Parathyroid adenoma (tissue), 2 donors: ENCODE results near the gene FILIP1.
A peak's percentile ranks its signal among the peaks of the same experiment; 100 is the strongest.
"Not testable (repeated sequence)": the region's sequence is repeated elsewhere in the genome, so short reads cannot be mapped to it uniquely, and the experiment has no call there.

ENCODE experiments used
- H2AFZ ChIP-seq: fragments of 300-600 bp; sonication (generic); one replicate; pipeline ENCODE4 v1.7.0; 2017; ENCODE audit warnings: antibody characterized with exemption, mild to moderate bottlenecking
- H3K27ac ChIP-seq: fragments of 300-600 bp; sonication (generic); one replicate; pipeline ENCODE4 v1.7.0; 2017
- H3K27me3 ChIP-seq: fragments of 300-600 bp; sonication (generic); one replicate; pipeline ENCODE4 v1.7.0; 2017; ENCODE audit warnings: low read length; ENCODE audit not compliant: control insufficient read depth, insufficient read depth
- H3K36me3 ChIP-seq: fragments of 300-600 bp; sonication (generic); one replicate; pipeline ENCODE4 v1.7.0; 2017; ENCODE audit warnings: low read length; ENCODE audit not compliant: control insufficient read depth, insufficient read depth
- H3K4me1 ChIP-seq: fragments of 300-600 bp; sonication (generic); one replicate; pipeline ENCODE4 v1.7.0; 2017; ENCODE audit warnings: control low read depth
- H3K4me2 ChIP-seq: fragments of 300-600 bp; sonication (generic); one replicate; pipeline ENCODE4 v1.7.0; 2017; ENCODE audit warnings: low read length
- H3K4me3 ChIP-seq: fragments of 300-600 bp; sonication (generic); one replicate; pipeline ENCODE4 v1.7.0; 2017; ENCODE audit warnings: low read depth, low read length
- H3K79me2 ChIP-seq: fragments of 300-600 bp; sonication (generic); one replicate; pipeline ENCODE4 v1.7.0; 2017; ENCODE audit warnings: control low read depth
- H3K9ac ChIP-seq: fragments of 300-600 bp; sonication (generic); one replicate; pipeline ENCODE4 v1.7.0; 2017; ENCODE audit warnings: mild to moderate bottlenecking
- H3K9me3 ChIP-seq: fragments of 300-600 bp; sonication (generic); one replicate; pipeline ENCODE4 v1.7.0; 2017; ENCODE audit warnings: low read length; ENCODE audit not compliant: control insufficient read depth
- TF ChIP-seq, protein P1 (sequence below): fragments of 300-600 bp; sonication (generic); IDR thresholded peaks from one replicate; pipeline ENCODE4 v1.7.0; 2017; ENCODE audit warnings: antibody characterized with exemption, mild to moderate bottlenecking
- donor health status: primary hyperparathyroidism.

The FILIP1 gene

DNA sequence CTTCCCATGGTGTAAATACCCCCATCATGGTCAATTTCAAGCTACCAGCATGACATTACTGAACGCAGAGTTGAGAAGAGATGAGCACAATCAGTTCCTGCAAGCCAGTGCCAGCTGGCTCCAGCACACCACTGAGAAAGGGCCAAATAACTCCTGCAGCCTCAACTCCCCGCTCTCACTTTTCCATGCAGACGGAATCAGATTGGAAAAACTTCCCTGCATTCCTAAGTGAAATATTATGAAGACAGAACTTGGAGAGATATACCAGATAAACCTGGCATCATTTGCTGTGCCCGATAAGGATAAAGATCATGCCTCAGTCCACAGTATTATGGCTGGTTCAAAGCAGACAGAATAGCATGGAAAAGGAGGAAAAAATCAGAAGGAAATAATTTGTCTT, 56.7 kb downstream of the FILIP1 start:
- Histone ChIP-seq H3K4me1 (peaks cover 23% of the 10 kb centered on the region), H3K79me2 (no peaks in the 10 kb centered on the region), H2AFZ (peak overlapping the region; percentile 45), H3K27me3 (no peaks in the 10 kb centered on the region), H3K4me3 (no peak overlapping the region), H3K27ac (peak overlapping the region; percentile 85), H3K9ac (no peak overlapping the region), H3K9me3 (no peaks in the 10 kb centered on the region), H3K4me2 (peak overlapping the region; percentile 45), H3K36me3 (no peaks in the 10 kb centered on the region)
- TF ChIP-seq, protein P1, sequence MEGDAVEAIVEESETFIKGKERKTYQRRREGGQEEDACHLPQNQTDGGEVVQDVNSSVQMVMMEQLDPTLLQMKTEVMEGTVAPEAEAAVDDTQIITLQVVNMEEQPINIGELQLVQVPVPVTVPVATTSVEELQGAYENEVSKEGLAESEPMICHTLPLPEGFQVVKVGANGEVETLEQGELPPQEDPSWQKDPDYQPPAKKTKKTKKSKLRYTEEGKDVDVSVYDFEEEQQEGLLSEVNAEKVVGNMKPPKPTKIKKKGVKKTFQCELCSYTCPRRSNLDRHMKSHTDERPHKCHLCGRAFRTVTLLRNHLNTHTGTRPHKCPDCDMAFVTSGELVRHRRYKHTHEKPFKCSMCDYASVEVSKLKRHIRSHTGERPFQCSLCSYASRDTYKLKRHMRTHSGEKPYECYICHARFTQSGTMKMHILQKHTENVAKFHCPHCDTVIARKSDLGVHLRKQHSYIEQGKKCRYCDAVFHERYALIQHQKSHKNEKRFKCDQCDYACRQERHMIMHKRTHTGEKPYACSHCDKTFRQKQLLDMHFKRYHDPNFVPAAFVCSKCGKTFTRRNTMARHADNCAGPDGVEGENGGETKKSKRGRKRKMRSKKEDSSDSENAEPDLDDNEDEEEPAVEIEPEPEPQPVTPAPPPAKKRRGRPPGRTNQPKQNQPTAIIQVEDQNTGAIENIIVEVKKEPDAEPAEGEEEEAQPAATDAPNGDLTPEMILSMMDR = no peak

DNA sequence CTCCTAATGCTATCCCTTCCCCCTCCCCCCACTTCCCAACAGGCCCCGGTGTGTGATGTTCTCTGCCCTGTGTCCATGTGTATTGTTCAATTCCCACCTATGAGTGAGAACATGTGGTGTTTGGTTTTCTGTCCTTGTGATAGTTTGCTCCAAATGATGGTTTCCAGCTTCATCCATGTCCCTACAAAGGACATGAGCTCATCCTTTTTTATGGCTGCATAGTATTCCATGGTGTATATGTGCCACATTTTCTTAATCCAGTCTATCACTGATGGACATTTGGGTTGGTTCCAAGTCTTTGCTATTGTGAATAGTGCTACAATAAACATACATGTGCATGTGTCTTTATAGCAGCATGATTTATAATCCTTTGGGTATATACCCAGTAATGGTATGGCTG, 60.8 kb downstream of the FILIP1 start:
- not testable (repeated sequence) for H3K4me3 ChIP-seq, H3K9me3 ChIP-seq, H3K27ac ChIP-seq, H3K9ac ChIP-seq, H3K79me2 ChIP-seq, H3K4me2 ChIP-seq, H3K27me3 ChIP-seq, H2AFZ ChIP-seq, H3K36me3 ChIP-seq
- H3K4me1 ChIP-seq = peaks cover 56% of the 10 kb centered on the region

DNA sequence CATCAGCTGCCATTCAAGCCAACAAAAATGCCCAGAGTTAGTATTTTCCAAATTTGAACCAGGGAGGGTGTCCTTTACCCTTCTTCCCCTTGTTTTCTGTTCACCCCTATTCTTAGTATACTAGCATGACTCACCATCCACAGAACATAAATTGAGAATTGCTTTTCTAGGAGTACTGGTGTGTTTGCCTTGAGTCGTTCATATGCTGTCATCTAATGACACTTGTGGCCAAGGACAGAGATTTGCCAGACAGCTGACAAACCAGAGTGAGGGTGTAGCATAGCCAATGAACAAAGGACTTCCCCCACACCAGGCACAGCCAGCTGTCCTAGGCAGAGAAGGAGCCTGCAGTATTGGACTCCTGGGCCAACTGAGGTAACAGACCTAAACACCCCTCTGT, 62.2 kb downstream of the FILIP1 start:
- TF ChIP-seq, protein P1 = no peak
- Histone ChIP-seq H3K4me1 (peaks cover 47% of the 10 kb centered on the region), H3K9me3 (no peaks in the 10 kb centered on the region), H2AFZ (peak overlapping the region; percentile 59), H3K9ac (no peak overlapping the region), H3K36me3 (no peaks in the 10 kb centered on the region), H3K27ac (peak overlapping the region; percentile 93), H3K4me3 (peak overlapping the region; percentile 37), H3K4me2 (peak overlapping the region; percentile 25), H3K79me2 (no peaks in the 10 kb centered on the region), H3K27me3 (no peaks in the 10 kb centered on the region)

DNA sequence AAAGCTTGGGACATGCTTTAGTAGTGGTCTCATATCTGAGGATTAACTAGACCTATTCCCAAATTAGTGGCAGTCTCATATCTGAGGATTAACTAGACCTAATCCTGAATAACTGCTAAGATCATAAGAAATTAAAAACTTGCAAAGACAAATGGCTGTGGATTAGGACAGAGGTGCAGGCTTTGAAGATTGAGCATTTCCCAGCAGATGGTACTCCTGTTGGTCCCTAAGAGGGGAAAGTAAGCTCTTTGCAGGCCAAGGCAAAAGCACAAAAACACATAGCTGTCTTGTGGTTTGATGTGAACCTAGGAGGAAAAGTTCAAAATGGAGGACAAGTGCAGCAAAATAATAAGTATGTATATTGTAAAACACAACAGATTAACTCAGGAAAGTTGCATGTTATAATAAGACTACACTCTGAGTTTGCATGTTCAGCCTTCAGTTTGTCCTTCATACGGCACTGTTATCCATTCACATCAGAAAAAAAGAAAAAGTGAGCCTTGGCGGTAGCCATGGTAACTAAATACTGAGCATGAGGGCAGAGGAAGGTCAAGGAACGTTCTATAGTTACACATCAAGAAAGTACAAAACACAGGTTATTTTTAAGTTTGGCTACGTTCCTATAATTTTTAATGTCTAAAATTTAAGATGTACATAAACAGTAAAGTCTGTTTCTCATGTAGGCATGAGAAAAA, 62.8 kb downstream of the FILIP1 start:
- Histone ChIP-seq H3K4me1 (peaks cover 41% of the 10 kb centered on the region), H2AFZ (peak overlapping the region; percentile 59), H3K27me3 (no peaks in the 10 kb centered on the region), H3K9ac (no peak overlapping the region), H3K9me3 (no peaks in the 10 kb centered on the region), H3K36me3 (no peaks in the 10 kb centered on the region), H3K79me2 (no peaks in the 10 kb centered on the region), H3K4me3 (peak overlapping the region; percentile 37), H3K27ac (peak overlapping the region; percentile 93), H3K4me2 (peak overlapping the region; percentile 25)
- TF ChIP-seq, protein P1 = no peak

DNA sequence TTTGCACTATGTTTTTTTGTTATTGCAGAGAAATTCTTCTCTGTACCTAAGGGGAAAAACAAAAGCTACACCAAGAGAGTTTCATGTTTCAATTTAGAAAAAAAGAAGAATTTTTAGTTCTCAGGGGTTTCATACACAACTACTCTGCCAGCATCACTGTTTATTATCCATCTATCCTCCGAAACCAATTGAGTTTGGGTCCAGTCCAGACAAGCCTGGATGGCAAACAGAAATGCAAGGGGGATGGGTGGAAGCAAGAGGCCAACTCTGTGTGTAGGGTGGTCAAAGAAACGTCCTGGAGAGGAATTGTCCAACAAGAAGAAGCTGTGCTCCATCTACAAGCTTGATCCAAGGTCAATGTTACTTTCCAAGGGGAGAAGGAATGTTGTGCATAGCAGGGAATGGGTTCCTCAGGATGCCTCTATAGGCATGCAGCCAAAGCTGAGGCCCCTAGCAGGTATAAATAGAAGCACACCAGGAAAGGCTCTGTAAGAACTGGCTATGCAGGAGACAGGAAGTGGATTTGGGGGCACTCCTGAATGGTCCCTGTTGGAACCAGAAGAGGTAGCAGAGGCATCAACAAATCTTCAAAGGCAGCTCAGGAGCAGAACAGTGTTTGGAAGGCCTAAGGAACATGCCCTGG, 64.4 kb downstream of the FILIP1 start:
- TF ChIP-seq, protein P1 = no peak
- no peaks in the 10 kb centered on the region for H3K27me3 ChIP-seq
- no peak overlapping the region for H3K9ac ChIP-seq
- H3K27ac ChIP-seq = peak overlapping the region; percentile 93
- H3K4me2 ChIP-seq = no peak overlapping the region
- H3K36me3 ChIP-seq = no peaks in the 10 kb centered on the region
- H2AFZ ChIP-seq = peak overlapping the region; percentile 47
- no peaks in the 10 kb centered on the region for H3K79me2 ChIP-seq
- no peak overlapping the region for H3K4me3 ChIP-seq
- peaks cover 43% of the 10 kb centered on the region for H3K4me1 ChIP-seq
- H3K9me3 ChIP-seq = no peaks in the 10 kb centered on the region
